Cardiac septum (tissue), 1 donor: ENCODE measurements around the gene NSMCE1. TPM values are rescaled to one million over a fixed set of nuclear protein-coding genes. Genes with fewer than 3 reads are reported as not detected.

ENCODE experiments used
- DNase-seq: peaks from one replicate; pipeline ENCODE4 v3.0.0-alpha.2; 2020; ENCODE audit warnings: low spot score
- intact Hi-C: fragments of 100-400 bp; cut with DNase I; formaldehyde crosslinking; loops from one replicate; pipeline ENCODE4 v1.14.0; 2022
- total RNA-seq: library from RNA; stranded (reverse); fragmentation: NEBNext Ultra II Directional; extraction: Animal tissue kit (Norgen Biotek cat#: 25700); gene quantifications from one replicate; pipeline ENCODE4 v1.2.1, GENCODE V29; 2021
- donor health status: DM: no; HTN: no; CAD: no.

NSMCE1 gene
- total RNA-seq, 1 donor from 2014 or later = 27.2 TPM

DNA sequence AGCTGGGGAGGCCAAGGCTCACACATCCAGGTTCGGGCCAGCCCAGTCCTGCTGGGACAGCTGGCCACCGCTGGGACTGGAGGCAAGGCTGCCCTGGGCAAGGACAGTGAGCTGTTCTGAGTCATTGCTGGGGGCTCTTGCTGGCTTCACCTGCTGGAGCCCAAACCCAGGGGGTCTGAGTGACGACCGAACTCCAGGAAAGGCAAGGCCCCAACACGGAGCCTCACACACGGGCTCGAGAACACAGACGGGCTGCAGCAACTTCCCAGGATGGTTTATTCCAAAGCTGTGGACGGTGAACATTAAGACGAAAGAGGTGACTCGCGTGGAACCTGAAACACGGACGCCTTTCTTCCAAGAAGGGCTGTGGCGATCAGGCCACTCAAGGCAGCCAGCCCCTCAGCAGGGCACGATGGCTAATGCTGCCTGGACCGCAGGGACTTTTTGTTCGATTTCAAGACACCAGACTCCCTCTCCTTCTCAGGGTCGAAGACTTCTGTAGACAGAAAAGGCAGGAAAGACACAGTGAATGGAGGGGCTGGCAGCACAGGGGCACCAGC is 43.8 kb downstream of the NSMCE1 start:
- no peak for DNase-seq
- intact Hi-C loops = no loop called here

DNA sequence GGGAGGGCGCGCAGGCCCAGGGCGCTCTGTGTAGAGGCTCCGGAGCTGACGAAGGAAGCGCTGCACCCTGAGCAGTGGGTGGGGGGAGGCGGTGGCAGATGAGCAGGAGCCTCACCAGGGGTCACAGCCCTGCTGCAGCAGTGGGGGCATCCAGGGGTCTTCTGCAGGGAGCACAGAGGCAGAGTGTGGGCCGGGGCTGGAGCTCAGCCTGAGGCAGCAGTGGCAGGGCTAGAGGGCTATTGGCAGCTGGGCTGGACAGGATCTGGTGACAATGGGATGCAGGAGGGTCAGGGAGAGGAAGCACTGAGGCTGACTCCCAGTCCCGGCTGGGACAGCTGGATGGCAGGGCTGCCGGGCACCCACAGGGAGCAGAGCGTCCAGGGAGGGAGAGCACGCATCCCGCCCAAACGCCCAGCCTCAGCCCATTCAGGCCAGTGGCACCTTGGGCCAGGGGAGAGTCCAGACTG is 44.3 kb downstream of the NSMCE1 start:
- intact Hi-C loops = no loop called here
- DNase-seq = no peak

DNA sequence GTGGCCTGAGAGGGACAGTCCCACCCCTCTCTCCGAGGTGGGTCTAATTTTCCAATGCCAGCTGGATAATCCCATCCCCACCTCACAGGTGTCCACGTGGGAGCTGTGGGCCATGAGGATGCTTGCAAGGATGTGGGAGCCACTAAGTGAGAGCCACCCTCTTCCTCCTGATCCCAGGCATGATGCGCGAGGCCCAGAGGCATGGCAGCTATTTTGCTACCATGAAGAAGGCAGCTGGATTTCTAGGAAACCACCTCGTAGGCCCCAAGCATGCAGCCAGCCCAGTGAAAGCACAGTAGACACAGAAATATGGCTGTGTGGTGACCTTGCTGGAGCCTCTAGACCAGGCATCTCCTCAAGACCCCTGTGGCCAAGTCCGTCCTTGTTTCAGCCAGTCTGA is 44.9 kb downstream of the NSMCE1 start:
- intact Hi-C loops = no loop called here

DNA sequence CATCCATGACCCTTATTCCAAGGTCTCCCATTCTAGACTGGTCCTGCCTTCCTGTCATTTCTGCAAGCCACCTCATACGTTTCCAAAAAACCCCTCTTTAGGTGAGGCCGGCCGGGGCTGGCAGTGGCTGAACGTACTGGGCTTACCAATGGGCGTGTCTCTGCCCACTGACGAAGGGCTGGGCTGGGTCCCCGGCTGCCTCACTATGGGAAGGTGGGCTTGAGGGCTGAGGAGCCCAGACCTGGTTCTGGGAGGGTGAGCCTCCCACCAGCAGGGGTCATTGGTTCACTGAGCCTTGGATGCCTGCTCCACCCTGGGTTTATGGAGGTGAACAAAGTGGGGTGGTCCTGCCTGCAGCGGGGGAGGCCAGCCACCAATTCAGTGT is 45.4 kb downstream of the NSMCE1 start:
- intact Hi-C loops = no loop called here
- no peak for DNase-seq

More for the DNA sequence above, 44.9 kb downstream of the NSMCE1 start:
- no peak for DNase-seq

DNA sequence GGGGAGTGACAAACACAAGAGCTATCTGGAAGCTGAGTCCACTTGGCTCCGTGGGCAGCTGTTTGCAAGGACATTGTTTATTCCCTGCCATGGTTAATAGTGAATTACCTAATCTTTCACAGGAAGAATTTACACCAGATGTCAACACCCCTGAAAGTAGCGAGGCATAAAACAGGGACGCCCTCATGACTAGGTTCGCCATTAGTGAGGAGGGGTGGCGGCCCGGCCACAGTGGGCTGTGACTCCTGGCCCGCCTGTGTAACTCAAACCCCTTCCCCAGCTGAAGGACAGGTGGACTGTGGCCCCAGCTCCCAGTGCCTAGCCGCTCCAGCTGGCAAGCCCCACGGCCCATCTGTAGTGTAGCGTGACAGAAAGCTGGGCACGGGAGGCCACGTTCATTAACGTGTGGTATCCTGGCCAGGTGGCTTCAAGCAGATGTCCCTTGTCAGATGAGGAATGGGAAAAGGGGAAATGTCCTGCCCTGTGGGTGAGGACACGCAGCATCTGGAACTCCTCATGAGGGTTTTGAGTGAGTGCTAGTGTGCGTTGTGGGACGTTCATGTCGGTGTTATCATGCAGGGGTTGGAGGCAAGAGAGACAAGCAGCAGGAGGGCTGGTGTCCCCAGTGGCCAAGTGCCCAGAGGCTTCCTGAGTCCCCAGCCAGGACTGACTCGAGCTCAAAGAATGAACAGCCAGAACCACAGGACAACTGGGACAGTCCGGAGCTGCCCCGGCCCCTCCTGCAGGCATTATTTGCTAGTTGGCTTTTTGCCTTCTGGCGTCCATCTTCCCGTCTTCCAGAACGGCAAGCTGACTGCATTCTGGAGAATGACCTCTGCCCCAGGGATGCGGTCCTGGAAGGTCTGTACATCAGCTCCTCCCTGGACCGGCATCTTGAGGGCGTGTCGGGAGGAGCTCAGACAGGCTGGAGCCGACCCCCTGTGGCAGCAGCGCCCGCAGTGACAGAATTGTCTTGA is 46.0 kb downstream of the NSMCE1 start:
- no peak for DNase-seq
- intact Hi-C loops = no loop called here

DNA sequence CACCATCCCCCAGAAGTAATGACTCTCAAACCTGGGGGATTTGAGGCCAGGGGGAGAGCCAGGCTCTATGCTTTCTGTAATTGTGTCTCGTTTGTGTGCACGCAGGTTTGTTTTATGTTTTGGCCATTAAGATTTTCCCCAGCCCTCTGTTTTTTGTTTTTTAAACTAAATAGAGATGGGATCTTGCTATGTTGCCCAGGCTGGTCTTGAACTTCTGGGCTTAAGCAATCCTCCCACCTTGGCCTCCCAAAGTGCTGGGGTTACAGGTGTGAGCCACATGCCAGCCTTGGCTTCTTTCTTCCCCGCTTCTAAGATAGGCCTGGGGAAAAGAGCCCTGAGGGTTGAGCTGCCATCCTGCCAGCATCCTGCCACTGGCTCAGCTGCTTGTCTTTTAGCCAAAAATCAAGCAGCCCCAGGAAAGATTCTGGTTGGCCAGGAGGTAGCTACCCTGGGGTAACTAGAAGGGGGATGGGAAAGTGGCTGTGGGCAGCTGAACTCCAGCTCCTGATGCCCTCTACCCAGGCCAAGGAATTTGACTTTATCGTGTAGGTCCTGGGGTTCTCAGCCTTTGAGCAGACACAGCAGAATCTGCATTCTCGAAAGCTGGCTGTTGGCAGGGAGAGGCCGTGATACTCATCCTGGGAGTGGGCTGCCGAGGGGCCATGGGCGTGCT is 46.9 kb downstream of the NSMCE1 start:
- no peak for DNase-seq
- intact Hi-C loops = no loop called here

DNA sequence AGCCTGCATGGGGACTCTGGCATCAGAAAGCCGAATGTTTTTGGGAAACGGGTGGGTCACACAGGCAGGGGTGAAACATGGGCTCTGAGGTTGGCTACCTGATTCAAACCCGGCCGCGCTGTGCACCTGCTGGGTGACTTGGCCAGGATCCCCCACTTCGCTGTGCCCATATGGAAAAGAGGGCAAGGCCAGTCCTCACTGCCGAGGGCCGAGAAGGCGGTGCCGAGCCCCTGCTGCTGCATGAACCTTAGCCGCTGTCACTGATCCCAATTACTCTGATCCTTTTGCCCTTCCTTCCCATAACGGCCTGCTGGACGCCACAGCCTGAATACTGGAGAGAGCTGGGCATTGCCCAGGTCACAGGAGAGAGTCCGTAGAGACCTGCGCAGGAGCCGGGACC is 47.6 kb downstream of the NSMCE1 start:
- intact Hi-C loops = no loop called here
- DNase-seq = no peak

DNA sequence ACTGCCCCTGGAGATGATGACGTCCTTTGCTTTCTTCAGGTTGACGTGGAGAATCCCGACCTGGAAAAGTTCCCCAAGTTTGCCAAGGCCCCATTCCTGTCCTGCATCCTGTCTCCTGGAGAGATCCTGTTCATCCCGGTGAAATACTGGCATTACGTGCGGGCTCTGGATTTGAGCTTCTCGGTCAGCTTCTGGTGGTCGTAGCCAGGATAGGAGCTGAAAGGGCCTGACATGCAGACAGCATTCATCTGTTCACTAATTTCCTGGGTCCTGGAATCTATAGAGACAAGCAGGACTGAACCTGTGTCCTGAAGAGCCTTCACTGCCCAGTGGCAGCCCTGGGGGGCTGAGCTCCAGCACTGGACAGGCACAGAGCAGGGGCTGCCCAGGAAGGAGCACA is 48.0 kb downstream of the NSMCE1 start:
- no peak for DNase-seq
- intact Hi-C loops = no loop called here

DNA sequence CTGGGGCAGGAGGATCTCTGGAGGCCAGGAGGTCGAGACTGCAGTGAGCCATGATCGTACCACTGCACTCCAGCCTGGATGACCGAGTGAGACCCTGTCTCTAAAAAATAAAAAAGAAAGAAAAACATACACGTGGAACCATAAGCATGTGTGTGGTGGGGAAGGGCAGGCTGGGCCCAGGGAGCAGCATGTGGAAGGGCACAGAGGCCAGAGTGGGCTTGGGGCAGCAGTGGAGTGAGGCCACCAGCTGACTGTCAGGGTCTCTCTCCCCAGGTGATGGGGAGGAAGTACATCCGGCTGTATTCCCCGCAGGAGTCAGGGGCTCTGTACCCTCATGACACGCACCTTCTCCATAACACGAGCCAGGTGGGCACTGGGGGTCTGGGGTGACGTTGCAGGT is 48.5 kb downstream of the NSMCE1 start:
- no peak for DNase-seq
- intact Hi-C loops = no loop called here

DNA sequence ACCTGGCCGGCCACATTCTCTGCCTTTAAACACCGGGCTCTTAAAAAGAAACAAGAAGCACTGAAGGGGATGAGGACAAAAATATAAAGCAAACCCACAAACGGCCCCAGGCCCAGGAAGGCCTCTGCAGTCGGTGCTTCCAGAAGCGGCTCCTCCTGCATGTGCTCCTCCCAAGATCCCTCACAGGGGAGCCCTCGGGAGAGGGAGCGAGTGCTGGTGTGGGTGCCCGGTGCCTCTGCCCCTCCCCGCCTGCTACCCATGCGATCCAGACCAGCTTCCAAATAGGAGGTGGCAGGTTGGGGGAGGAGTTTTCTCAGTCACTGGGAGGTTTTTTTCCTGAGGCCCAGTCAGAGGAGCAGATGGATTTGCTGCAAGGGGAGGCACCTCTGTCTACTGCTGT is 49.4 kb downstream of the NSMCE1 start:
- no peak for DNase-seq
- intact Hi-C loops = no loop called here

DNA sequence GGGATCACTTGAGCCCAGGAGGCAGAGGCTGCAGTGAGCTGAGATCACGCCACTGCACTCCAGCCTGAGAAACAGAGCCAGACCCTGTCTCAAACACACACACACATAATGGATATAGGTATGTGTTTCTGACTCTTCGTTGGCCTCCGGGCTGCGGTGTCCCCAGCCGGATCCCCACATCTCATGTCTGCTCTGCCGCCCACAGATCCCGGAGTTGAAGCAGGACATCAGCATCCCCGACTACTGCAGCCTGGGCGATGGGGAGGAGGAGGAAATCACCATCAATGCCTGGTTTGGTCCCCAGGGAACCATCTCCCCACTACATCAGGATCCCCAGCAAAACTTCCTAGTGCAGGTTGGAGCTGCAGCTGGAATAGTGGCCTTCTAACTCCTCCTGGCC is 49.8 kb downstream of the NSMCE1 start:
- intact Hi-C loops = no loop called here
- DNase-seq = no peak

DNA sequence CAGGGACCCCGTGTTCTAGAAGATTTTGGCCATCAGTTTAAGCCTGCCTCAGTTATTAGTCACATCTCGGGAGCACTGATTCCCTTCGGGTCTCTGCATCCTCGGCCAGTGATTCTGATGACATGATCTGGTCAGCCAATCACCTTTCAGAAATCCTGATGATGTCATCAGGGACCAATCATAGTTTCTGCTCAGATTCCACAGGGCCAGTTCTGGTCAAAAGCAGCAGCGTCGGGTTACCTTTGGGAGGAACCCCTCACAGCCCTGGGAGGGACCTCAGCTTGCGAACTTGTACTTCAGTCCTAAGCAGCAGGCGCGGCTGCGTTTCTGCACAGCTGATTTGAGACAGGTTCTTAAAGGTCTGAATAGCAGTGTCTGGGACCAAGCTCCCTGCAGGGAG is 51.3 kb downstream of the NSMCE1 start:
- intact Hi-C loops = no loop called here
- no peak for DNase-seq

DNA sequence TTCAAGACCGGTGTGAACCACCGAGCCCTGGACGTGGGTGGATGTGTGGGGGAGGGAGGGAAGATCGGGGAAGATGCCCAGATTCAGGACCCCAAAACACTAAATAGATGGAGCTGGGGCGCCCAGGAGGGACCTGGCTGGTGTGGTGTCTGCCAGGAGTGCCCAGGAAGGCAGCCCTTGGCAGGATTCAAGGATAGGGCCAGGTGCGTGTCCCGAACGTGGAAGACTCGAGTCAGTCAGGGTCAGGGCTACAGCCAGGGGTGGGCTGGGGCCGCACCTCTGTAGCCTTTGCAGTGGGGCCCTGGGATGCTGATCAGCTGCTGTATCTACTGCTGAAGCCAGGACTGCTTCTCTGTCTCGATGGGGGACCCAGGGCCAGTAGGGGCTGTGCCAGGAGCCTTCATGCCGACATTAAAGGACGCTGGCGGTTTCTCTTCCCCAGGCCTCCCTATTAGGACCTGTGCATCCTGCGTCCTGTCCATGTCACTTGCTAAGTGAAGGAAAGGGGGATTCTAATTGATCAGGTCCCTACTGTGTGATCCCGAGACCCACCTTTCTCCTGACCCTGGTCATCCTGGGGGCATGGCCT is 52.2 kb downstream of the NSMCE1 start:
- intact Hi-C loops = no loop called here
- no peak for DNase-seq

DNA sequence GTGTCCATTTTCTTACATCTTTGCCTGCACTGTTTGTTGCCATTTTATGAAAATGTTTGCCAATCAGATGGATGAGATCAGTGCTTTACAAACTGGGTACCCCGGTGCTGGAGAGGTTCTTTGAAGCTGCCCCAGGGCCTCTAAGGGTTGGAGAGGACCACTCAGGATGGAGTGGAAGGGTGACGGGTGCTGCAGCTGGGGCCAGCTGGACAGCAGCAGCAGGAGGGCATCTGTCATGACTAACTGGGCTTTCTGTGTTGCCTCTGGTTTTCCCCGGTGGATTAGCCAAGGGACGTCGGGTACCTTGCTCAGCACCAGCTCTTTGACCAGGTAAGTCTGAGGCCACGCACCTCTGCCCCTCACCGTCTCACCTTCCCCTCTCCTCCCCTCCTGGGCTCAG is 52.9 kb downstream of the NSMCE1 start:
- intact Hi-C loops = no loop called here
- no peak for DNase-seq

DNA sequence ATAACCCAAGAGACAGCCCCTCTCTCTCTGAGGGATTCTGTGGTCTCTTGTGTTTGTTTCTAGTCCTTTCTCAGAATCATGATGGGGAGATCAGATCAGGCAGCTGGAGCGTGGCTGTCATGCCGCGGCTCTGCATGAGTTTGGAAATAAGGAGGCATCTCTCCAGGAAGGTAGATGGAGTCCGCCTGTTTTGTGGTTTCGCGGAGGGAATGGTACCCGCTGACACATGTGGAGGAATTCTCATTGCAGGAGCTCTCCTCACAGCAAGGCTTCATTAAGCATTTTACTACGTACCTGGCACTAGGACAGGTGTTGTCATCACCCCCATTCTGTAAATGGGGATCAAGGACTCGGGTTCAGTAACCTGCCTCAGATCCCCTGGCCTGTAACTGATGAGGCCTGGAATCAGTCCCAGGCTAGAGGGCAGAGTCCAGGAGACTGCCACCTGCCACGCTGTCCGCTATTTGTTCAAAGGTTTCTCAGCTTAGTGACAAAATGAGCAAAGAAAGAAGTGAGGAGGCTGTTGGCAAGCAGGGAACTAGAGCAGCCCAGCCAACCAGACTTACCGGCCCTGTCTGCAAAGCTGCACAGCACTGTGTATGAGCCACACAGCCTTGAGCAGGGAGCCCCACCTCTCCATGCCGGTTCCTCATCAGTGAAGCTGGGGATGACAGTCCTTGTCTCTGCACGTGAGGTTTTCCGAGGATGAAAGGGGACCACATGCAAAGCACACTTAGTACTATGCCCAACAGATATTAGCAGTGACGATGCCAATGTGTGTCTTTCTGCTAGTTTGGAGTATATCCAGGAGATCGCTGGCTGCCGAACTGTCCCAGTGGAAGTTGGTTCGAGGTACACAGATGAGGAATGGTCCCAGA is 54.2 kb downstream of the NSMCE1 start:
- no peak for DNase-seq
- intact Hi-C loops = no loop called here

DNA sequence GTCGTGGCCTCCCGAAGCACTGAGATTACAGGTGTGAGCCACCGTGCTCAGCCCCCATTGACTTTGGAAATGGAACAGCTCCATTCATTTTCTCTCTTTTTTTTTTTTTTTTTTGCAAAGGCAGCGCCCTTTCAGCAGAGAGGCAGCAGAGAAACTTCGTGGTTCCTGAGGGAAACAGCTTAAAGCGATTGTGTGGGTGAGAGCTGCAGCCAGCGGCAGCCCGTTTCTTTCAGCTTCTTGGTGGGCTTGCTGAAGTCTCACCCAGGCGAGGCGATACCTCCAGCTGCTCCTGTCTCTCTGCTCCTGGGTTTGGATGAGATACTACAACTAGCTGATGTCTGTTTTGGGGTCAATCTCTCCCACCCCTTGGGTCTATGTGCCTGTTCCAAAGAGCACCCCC is 57.5 kb downstream of the NSMCE1 start:
- intact Hi-C loops = no loop called here
- no peak for DNase-seq

DNA sequence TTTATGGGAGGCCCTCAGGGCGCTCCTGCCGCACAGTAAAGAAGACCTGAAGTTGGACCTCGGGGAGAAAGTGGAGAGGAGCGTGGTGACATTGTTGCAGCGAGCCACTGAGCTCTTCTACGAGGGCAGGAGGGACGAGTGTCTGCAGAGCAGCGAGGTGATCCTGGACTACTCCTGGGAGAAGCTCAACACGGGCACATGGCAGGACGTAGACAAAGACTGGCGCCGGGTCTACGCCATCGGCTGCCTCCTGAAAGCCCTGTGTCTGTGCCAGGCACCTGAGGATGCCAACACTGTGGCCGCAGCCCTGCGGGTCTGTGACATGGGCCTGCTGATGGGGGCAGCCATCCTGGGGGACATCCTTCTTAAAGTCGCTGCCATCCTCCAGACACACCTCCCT is 58.4 kb downstream of the NSMCE1 start:
- intact Hi-C loops = no loop called here
- no peak for DNase-seq

DNA sequence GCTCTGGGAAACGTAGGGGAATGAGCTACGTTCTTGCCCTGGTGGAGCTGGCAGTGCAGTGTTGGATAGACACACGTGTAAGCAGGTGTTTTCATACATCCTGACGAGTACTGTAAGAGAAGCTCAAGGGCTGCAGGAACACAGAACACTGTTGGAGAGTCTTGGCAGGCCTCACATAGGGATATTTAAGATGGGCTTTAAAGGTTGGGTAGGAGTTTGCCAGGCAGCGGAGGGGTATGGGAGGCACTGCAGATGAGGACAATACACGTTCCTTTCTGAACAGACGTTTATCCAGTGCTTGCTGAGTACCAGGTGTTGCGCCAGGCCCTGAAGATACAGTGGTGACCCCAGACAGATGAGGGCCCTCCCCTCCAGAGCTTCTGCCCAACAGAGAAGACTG is 59.0 kb downstream of the NSMCE1 start:
- intact Hi-C loops = no loop called here
- no peak for DNase-seq

DNA sequence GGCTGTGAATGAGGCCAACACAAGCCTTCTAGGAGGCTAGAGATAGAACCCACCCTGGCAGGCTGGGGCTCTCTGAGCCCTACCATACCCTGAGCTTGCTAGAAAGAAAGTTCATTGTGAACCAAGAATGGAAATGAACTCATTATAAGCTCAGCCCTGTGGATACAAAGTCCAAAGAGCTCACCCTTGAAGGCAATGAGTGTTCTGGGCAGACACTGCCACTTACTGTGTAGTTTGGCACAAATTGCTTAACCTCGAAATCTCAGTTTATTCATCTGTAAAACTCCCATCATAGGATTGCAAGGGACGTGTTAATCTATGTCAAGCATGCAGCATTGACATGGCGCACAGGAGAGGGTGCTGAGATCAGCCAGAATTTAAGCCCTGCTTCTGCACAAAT is 59.8 kb downstream of the NSMCE1 start:
- intact Hi-C loops = no loop called here
- no peak for DNase-seq
